NCI-H128 (cell line): ENCODE results near the gene PHF11.
"Not testable (repeated sequence)": the region's sequence is repeated elsewhere in the genome, so short reads cannot be mapped to it uniquely, and the experiment has no call there.

Source experiments
- DNase-seq: peaks from one replicate; lab custom pipeline; 2025; ENCODE audit not compliant: unreplicated experiment; lab: John Stamatoyannopoulos, UW

The PHF11 gene

DNA sequence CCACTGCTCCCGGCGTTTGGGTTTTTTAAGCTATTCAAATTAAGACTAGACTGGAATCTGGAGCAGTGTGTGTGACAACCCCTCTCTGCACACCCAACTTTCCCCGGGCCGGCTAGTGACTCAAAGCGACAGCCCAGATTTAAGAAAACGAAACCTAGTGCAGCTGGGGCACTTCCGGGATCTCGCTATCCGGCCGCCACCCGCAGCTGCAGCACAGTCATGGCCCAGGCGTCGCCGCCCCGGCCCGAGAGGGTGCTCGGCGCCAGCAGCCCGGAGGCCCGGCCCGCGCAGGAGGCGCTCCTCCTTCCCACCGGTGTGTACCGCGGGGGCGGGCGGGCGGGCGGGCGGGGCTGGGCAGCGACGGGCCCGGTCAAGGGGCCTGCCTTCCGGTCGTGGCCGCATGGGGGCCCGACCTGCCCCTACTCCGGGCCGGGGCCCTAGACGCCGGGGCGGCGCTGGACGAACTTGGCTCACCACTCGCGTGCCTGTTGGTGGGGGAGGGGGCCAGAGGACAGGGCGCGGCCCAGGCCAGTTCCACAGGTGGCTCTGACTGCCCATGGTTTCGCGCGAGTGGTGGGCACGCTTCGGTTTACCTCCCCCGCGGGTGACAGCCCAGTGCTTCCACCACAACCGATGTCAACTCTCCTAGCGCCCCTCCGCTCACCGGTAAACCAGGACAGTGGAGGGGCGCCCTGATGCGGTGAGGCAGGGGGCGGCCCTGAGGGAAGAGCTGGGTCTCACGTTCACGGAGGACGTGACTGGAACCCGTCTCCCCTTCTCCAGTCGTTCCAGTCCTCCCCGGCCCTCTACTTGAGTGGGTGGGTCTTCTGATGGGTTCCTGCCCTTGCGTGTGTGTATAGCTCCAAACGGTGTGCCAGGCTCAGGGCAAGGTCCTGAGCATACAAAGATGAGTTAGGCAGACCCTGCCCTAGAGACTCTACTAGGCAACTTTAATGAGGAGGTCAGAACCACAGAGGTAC, at the start of gene PHF11:
TSS of gene PHF11 (plus strand) at position 171 of the 980 bp plus-strand sequence. CDS start at position 220, 49 bp downstream.
- no peak for DNase-seq

DNA sequence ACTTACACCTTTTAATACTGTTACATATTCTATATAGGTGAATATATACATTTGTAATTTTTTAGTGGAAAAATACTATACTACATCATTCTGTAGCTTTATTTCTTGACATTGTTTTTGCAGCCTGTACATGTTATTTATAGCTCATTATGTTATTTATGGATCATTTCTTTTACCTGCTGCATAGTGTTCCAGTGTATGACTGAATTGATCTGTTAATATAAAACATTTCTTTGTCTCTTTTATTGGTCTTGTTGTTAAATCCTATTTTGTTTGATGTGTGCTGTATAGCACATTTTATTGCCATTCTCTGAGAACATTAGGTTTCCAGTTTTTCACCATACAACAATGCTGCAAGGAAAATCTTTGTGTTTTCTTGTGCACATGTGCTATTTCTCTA, 49.3 kb upstream of the PHF11 start:
- DNase-seq, result no peak

DNA sequence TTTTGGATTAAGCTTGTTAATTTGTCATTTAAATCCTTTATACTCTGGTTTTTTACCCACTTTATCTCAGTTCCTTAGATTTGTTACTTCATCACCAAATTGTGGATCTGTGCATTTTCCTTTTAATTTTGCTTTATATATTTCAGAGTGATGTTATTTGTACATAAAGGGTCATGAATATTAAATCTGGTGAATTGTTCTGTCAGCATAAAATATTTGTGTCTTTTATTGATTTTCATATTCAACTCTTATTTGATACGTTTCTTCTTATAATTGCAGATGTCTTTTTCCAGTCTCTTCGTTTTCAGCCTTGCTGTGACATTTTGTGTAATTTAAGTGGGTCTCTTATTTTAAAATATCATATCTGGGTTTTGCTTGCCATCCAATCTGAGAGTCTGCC, 47.0 kb upstream of the PHF11 start:
- no peak for DNase-seq

DNA sequence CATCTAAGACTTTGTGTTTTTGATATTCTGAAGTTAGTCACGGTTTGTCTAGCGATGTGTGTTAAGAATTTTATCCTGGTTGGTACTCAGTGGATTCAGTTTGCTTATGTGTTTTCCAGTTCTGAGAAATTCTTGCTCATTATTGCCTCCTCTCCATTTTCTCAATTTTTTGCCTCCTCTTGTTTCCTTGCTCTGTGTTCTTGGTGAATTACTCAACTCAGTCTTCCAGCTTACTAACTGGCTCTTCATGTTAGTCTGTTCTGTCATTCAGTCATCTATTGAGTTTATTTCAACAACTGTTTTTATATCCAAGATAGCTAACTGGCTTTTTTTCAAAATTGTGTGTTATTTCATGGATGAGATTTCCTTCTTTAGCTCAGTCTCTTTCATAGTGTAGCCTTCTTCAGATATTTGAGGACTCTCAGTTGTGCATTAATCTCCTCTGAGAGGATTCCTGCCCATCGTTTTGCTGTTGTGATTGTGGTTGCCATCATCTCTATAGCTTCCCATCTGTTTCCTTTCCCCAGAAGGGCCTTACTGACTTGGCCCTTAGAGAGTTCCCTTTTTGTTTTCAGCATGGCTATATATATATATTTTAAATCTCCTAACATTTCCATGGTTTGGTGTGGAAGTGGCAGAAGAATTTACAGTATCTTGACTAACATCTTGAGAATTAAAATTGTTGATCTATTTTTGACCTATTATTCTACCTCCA, 45.5 kb upstream of the PHF11 start:
- DNase-seq, result no peak

DNA sequence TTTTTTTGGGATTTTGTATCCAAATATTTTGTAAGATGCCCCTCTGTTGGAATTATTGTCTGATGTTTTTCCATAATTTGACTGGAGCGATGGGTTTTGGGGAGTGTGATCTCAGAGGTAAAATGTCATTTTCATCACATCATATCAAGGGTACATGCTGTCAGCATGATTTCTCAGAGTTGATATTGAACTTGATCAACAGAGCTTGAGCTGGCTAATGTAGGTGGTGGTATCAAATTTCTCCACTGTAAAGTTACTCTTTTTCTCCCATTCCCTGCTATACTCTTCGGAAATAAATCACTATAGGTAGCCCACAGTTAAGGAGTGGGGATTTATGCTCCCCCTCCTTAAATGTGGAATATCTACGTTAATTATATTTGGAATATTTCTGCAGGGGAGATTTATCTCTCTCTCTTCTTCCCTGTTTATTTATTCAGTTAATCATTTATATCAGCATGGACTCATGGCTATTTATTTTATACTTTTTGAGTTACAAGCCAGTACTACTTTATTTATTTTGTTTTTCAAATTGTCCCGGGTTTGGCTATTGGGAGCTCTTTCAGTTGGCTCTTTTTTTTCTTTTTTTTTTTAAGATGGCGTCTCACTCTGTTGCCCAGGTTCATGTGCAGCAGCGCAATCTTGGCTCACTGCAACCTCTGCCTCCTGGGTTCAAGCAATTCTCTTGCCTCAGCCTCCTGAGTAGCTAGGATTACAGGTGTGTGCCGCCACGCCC, 42.9 kb upstream of the PHF11 start:
- no peak for DNase-seq

DNA sequence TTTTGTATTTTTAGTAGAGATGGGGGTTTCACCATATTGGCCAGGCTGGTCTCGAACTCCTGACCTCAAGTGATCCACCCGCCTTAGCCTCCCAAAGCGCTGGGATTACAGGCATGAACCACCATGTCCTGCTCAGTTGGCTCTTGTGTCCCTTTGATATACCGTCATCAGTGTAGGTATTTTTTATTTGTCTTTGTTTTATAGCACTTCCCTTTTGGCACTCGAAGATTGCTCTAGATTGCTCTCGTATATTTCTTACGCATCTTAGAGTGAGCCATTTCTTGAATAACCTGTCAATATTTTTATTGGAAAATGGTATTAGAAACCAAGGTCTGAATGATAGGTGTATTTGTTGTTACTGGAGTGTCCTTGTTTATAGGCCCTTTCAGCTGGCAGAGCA, 42.3 kb upstream of the PHF11 start:
- DNase-seq, result no peak

DNA sequence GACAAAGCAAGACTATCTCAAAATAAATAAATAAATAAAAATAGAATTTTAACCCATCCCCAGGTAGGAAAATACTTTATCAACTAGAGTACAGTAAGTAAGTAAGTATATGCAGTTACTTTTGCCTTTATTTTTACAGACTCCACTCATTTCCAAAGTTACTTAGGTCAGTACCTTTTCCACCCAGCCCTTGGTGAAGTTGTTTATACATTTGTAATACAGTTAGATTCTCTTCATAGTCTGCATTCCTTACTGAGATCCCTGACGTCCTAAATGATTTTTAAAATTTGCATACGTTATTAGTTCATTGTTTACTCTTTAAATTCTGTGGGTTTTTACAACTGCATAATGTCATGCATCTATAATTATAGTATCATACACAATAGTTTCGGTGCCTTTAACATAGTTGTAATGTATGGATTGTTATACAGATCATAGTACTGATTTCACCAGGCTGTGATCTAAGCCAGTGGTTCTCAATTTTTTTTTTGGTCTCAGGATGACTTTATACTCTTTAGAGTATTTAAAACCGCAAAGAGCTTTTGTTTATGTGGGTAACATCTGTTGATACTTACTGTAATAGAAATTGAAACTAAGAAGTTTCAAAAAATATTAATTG, 41.3 kb upstream of the PHF11 start:
- DNase-seq, result no peak

DNA sequence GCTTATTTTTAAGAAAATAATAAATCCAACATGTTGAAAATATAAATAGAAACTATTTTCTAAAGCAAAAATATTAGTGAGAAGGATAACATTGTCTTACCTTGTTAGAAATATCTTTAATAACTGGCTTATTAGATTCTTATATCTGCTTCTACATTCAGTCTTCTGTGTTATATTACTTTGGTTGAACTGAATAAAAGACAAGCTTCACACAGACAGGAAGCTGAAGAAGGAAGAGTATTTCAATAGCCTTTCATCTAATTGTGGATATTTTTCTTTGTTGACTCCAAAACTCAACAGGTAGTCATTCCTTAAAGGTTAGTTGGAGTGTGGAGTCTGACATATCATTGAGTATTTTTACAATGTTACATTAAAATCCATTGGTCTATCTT, 40.8 kb upstream of the PHF11 start:
- no peak for DNase-seq

DNA sequence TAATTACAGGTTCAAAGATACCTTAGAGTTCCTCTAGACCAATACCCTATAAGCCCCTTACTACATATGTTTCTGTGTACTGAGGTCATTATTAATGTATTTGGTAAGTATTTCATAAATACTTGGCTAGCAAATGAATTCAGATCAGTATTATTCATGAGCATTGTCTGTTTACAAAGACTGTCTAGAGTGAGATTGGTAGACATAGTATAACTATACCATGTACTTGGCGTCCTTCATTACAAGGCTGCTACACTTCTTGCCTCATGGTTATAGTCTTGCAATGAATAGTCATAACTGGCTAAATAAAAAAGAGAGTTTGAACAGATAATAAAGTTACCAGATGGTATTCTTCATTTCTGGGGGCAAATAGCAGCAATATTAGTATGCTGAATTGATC, 39.6 kb upstream of the PHF11 start:
- no peak for DNase-seq

DNA sequence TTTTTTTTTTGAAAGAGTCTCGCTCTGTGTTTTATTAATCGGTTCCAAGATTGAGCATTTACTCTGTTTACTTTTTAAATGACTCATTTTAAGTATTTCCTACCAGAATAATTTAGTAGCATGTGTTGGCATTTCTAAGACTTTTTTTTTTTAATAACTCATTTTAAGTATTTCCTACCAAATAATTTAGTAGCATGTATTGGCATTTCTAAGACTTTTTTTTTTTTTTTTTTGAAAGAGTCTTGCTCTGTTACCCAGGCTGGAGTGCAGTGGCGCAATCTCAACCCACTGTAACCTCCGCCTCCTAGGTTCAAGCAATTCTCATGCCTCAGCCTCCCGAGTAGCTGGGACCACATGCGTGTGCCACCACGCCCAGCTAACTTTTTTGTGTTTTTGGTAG, 38.5 kb upstream of the PHF11 start:
- no peak for DNase-seq

DNA sequence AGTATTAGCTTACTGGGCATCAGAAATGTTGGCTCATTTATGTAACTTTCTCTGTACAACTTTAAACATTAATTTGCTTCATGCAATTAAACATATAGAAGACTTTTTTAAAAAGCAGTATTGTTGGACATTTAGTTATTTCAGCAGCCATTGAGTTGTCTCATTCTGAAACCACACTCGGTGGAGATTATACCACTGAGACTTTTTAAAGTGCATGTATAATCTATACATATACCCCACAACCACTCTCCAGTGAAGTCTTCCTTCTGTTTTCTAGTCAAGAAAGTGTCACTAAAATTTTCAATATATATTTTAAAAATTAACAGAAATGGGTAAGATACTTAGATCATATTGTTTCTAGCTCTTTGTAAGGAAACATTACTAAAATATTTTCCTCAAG, 36.2 kb upstream of the PHF11 start:
- no peak for DNase-seq

DNA sequence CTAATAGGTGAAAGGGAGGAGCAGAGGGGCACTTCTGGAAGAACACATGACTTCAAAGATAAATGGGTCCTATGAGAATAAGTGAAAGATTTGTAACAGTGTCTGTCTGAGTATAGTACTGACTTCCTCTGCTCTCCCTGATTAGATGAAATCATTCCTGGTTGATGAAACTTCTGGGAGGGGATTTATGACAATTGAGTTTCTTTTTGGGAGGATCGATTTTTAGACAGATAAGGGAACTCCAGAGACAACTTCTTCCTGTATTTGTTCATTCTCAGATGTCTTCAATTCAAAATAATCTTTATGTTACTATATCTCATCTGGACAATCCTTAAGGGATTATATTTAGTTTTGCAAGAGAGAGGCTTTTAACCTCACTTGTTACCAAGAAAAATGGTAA, 31.7 kb upstream of the PHF11 start:
- DNase-seq, result no peak

DNA sequence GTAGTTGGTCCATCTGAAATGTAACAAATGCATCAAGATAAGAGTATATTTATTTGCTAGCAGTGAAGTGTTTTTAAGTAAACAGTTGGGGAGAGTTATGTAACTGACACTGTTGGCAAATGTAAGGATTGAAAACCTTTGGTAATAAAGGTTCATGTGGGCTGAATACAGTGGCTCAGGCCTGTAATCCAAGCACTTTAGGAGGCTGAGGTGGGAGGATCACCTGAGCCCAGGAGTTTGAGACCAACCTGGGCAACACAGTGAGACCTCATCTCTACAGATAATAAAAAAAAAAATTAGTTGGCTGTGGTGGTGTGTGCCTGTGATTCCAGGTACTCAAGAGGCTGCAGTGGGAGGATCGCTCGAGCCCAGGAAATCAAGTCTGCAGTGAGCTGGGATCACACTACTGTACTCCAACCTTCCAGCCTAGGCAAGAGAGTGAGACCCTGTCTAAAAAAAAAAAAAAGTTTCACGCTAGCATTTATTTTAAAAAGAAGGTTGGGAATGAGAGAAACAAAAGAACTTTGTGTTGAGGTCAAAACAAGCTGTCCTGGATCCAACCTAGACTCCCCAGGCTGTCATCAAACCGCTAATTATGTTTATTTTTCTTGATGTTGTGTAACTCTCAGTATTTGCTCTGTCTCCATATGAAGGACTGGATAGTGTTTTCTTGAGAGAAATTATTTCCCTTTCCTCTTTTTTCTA, 31.0 kb upstream of the PHF11 start:
- no peak for DNase-seq

DNA sequence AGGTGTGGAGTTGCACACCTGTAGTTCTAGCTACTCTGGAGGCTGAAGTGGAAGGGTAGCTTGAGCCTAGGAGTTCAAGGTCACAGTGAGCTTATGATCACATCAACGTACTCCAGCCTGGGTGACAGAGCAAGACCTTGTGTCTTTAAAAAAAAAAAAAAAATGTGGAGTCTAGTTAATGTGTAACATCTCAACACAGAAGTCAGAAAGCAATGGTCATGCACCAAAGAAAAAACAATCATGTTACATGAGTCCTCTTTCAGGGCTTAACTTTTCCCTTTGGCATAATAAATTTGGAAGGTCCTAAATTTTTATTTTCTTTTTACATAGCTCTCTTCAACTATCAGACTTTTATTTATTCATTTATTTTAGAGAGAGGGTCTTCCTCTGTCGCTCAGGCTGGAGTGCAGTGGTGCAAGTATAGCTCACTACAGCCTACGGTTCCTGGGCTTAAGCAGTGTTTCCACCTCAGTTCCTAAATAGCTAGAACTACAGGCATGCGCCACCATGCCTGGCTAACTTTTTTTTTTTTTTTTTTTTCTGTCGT, 29.4 kb upstream of the PHF11 start:
- no peak for DNase-seq

DNA sequence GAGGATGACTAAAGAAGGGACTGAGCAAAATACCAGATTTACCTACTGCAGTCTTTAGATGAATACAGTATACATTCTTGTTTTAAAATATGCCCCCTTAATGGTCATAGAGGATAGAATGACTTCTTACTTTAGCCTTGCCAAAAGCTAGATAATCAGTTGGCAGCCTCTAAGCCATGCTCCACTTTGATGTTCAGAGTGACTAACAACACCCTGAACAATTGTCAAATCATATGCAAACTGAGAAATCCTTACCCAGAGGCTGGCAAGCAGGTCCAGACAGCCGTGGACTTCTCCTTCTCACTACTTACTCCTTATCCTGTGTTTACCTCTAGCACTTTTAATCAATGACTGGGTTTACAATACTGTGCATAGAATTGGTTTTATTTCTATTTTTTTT, 23.6 kb upstream of the PHF11 start:
- DNase-seq, result no peak

DNA sequence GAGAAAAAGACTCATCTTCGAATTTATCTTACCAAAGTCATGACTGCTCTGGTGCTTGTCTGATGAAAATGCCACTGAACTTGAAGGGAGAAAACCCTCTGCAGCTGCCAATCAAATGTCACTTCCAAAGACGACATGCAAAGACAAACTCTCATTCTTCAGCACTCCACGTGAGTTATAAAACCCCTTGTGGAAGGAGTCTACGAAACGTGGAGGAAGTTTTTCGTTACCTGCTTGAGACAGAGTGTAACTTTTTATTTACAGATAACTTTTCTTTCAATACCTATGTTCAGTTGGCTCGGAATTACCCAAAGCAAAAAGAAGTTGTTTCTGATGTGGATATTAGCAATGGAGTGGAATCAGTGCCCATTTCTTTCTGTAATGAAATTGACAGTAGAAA, 19.2 kb upstream of the PHF11 start:
- no peak for DNase-seq

DNA sequence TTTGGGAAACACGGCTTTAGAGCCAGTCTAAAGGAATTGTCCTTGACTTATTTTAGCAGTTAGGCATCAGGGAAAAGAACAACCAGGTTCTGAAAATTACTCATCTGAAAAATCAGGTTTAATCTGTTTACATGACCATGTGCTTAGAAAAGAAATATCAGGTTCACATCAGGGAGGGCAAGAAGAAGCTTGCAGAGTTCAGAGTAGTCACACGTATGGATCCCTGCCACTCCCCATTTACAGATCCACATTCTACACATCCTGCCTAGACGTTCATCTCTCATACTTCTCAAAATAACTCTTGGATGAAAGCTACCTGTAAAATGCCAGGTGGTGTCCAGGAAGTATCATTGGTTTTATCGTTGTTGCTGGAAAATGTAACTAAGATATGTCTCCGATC, 14.0 kb upstream of the PHF11 start:
- DNase-seq, result no peak

DNA sequence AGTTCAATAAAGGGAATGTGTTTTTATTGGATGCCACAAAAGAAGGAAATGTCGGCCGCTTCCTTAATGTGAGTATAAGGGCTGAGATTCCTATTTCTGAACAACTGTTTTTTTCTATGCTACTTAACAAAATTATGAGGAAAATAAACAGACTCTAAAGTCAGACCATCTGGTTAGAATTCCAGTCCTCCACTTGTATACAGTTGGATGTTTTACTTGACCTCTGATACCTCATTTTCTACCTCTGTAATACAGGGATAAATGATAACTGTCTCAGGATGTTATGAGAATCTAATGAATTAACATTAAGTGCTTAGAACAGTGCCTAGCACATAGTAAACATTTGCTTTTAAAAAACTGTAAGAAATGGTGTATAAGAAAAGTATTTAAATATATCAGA, 7.2 kb upstream of the PHF11 start:
- no peak for DNase-seq

DNA sequence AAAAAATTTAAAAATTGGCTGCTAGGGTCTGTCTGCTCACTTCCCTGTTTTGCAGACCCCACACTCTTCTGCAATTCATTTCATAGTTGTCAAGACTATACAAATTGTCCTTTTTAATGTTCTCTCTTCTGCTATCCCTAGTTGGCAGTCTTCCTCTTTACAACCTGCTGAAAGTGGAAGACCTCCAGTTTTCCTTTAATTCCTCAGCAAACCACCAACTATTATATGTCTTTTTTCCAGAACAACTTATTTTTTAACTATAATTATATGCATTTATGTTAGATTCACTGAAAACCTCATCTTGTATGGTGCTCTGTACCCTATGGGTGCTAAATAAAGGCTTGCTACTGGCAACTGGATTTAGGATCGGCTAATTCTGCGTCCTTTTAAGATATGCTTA, 1.1 kb upstream of the PHF11 start:
- no peak for DNase-seq

DNA sequence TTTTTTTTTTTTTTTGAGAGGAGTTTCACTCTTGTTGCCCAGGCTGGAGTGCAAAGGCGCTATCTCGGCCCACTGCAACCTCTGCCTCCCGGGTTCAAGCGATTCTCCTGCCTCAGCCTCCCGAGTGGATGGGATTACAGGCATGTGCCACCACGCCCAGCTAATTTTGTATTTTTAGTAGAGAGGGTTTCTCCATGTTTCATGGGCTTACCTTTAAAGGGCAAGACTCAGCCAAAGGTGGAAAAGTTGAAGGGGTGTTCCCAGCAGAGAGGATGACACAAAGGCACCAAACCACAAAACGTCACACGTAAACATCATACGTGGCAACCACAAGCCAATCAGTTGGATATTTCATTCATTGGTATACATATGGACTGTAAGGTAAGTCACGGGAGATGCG, 1.1 kb downstream of the PHF11 start:
- DNase-seq, result not testable (repeated sequence)
